H1 (cell line): ENCODE results near the gene CRYAB. TPM values are rescaled to one million over a fixed set of nuclear protein-coding genes. Genes with fewer than 3 reads are reported as not detected.

Source experiments
- BACH1 ChIP-seq: IDR thresholded peaks from 2 replicates; pipeline ENCODE4 v1.6.1; 2012; ENCODE audit warnings: low read length, improper control_type of control experiment
- CBX5 ChIP-seq: fragments of 300-800, 300-1000 bp; sonication (generic); IDR thresholded peaks from 2 replicates; pipeline ENCODE4 v1.7.1; 2016; ENCODE audit warnings: antibody characterized with exemption, low read length, low read depth
- CHD1 ChIP-seq: IDR thresholded peaks from 2 replicates; pipeline ENCODE4 v1.6.1; 2012; ENCODE audit warnings: low read depth, low read length, improper control_type of control experiment
- CHD2 ChIP-seq: IDR thresholded peaks from 2 replicates; pipeline ENCODE4 v1.6.1; 2012; ENCODE audit warnings: low read length, improper control_type of control experiment
- CTBP2 ChIP-seq: IDR thresholded peaks from 2 replicates; pipeline ENCODE4 v1.7.0; 2011; ENCODE audit warnings: borderline replicate concordance, mild to moderate bottlenecking, moderate library complexity, mixed read lengths, low read length; ENCODE audit not compliant: insufficient read depth, insufficient read length
- E2F6 ChIP-seq: IDR thresholded peaks from 2 replicates; pipeline ENCODE4 v1.6.1; 2012; ENCODE audit warnings: inconsistent platforms
- EGR1 ChIP-seq: IDR thresholded peaks from 2 replicates; pipeline ENCODE4 v1.6.1; 2011; ENCODE audit warnings: low read depth, low read length, borderline replicate concordance
- FOSL1 ChIP-seq: IDR thresholded peaks from 2 replicates; pipeline ENCODE4 v1.6.1; 2011; ENCODE audit warnings: mild to moderate bottlenecking, low read depth, low read length, moderate library complexity; ENCODE audit not compliant: insufficient read depth
- HDAC6 ChIP-seq: IDR thresholded peaks from one replicate; pipeline ENCODE4 v1.7.1; 2012; ENCODE audit warnings: low read depth, mild to moderate bottlenecking, inconsistent platforms, low read length, moderate library complexity
- MAFK ChIP-seq: IDR thresholded peaks from 2 replicates; pipeline ENCODE4 v1.6.1; 2012; ENCODE audit warnings: low read depth, mild to moderate bottlenecking, improper control_type of control experiment, low read length
- MAX ChIP-seq: IDR thresholded peaks from 2 replicates; pipeline ENCODE4 v1.6.1; 2012; ENCODE audit warnings: inconsistent platforms
- PHF8 ChIP-seq: fragments of 200-600 bp; sonication (generic); conservative IDR thresholded peaks from 2 replicates; pipeline ENCODE4 v1.7.1; 2012; ENCODE audit warnings: low read depth, mild to moderate bottlenecking, inconsistent platforms, low read length, moderate library complexity
- TBP ChIP-seq: IDR thresholded peaks from 2 replicates; pipeline ENCODE4 v1.6.1; 2011; ENCODE audit warnings: low read depth, low read length, improper control_type of control experiment
- TEAD4 ChIP-seq: IDR thresholded peaks from 2 replicates; pipeline ENCODE4 v1.6.1; 2012; ENCODE audit warnings: low read depth, low read length, inconsistent platforms, mixed read lengths
- USF2 ChIP-seq: IDR thresholded peaks from 2 replicates; pipeline ENCODE4 v1.6.1; 2011; ENCODE audit warnings: low read length, improper control_type of control experiment
- ZNF274 ChIP-seq: IDR thresholded peaks from 2 replicates; pipeline ENCODE4 v1.7.0; 2012; ENCODE audit warnings: low read length, borderline replicate concordance; ENCODE audit errors: extremely low read depth
- polyA plus RNA-seq, 7 experiments: library from polyadenylated mRNA; depleted of rRNA in 3 of 7; stranded (reverse) in 5 of 7; unstranded in 2 of 7; fragments of >200 nt in 5 of 7; fragments of 200-250 nt in 2 of 7; gene quantifications; 1 replicate in 5 of 7; 2 replicates in 1 of 7; 4 replicates in 1 of 7; pipeline versions ENCODE4 v1.2.1 to v1.2.3, GENCODE V29; 2011 to 2013; ENCODE audit warnings: missing spikeins in 2 of 7, mixed read lengths in 2 of 7
- total RNA-seq: library from RNA; stranded (reverse); fragmentation: NEBNext Ultra II Directional; extraction: Animal tissue kit (Norgen Biotek cat#: 25700); gene quantifications from 2 replicates; pipeline ENCODE4 v1.2.1, GENCODE V29; 2021

Gene CRYAB
- total and polyA plus RNA-seq, 2 of the 8 experiments (the other 6 are each of a cell fraction or from before 2014, with no cell fraction given), result 1.9 to 2.0 TPM

GRCh38 chr11:111911563-111912401 is at the start of gene CRYAB (continued):
- no peak for TF ChIP-seq CTBP2
- no peak for TF ChIP-seq BACH1
- TF ChIP-seq FOSL1, result no peak
- peak; percentile 43; the same call in 1 of the 2 replicates for TF ChIP-seq TEAD4
- TF ChIP-seq E2F6, result no peak
- TF ChIP-seq CHD1, result no peak
- TF ChIP-seq USF2, result no peak
- TF ChIP-seq CBX5, result no peak
- TF ChIP-seq MAX, result peak; percentile 23; the same call in 1 of the 2 replicates
- TF ChIP-seq ZNF274, result no peak
- TF ChIP-seq HDAC6, result no peak
- TF ChIP-seq TBP, result no peak
- no peak for TF ChIP-seq MAFK
- no peak for TF ChIP-seq CHD2
- TF ChIP-seq EGR1, result no peak
- TF ChIP-seq PHF8, result no peak
